Embryonic facial prominence (tissue), 1 donor: Measurements from ENCODE around the gene SLTM.
"Not testable (repeated sequence)": the region's sequence is repeated elsewhere in the genome, so short reads cannot be mapped to it uniquely, and the experiment has no call there.

Source experiments
- DNase-seq: peaks from one replicate; pipeline ENCODE4 v3.0.0-alpha.2; 2016; ENCODE audit errors: extremely low spot score

Gene SLTM

DNA sequence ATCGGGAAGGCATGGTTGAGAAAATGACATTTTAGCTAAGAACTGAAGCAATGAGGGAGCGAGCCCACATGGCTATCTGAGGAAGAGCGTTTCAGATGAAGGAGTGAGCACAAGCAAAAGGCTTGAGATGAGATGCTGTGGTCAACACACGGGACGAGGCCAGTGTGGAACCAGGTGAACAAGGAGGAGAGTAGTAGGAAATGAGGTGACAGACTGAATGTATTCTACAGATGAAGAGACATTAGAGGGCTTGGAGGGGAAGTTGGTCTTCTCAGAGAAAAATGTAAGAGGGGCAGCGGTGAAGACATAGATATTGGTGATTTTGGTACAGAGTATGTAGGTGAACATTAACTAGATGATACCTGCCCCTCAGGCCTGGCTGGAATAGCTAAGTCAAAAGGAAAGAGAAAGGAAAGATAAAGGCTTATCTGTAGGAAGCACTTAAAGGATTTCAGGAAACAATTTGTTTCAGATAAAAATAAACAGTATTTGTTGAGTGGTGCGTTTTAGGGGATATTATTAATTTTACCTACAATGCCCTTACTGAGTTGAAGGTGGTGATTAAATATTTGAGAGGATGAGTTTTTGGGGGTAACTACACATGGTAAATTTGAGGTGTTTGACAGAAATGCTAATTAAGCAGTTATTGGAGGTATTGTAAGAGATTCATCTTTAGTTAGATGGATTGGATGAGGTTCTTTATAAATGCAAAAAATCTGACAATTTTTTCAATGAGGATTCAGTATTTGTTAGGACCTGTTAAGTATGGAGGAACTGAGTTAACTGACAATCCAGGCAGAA lies 57.0 kb downstream of the SLTM start:
- DNase-seq = no peak

DNA sequence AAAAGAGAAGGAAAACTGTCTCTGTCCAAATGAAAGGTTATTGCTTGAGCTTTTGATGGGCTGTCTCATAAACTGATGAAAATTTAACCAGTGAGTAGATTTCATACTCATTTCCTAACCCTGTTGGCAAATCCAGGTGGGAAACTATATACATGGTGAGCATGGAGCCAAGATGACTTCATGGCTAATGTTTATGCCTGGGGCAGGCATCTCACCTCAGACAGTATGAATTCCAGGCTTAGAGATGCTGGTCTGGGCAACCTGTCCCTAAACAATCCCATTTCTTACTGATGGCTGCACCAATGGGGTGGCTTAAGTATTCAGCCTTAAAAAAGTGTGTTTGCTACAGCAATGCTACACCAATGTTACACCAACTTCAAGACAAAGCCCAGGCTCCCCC lies 58.1 kb downstream of the SLTM start:
- DNase-seq = no peak

- DNase-seq = no peak
These were observed 60.2 kb downstream of the SLTM start for GRCh38 chr15:58873267-58873666.

- DNase-seq = no peak
These were observed 63.0 kb downstream of the SLTM start for GRCh38 chr15:58870451-58870850.

- DNase-seq = no peak
These were observed 65.6 kb downstream of the SLTM start for GRCh38 chr15:58867926-58868325.

DNA sequence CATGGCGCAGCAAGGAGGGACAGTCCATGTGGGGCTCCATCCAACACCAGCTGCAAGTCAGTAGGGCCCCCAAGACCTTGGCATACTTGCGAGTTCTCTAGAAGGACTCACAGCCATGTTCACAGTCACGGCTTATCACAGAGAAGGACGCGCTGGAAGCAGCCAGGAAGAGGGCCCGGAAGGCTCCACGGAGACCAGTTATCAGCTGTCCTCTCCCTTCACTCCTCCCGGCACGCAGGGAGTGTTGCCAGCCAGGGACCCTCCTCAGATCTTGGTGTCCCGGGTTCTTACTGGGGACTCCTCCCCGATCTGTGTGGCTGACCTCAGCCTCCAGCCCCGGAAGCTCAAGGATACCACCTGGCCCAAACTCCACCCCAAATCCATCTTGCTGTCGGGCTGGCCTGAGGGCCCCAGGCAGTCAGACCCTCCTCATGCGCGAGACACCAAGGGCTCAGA lies 68.0 kb downstream of the SLTM start:
- DNase-seq = no peak

DNA sequence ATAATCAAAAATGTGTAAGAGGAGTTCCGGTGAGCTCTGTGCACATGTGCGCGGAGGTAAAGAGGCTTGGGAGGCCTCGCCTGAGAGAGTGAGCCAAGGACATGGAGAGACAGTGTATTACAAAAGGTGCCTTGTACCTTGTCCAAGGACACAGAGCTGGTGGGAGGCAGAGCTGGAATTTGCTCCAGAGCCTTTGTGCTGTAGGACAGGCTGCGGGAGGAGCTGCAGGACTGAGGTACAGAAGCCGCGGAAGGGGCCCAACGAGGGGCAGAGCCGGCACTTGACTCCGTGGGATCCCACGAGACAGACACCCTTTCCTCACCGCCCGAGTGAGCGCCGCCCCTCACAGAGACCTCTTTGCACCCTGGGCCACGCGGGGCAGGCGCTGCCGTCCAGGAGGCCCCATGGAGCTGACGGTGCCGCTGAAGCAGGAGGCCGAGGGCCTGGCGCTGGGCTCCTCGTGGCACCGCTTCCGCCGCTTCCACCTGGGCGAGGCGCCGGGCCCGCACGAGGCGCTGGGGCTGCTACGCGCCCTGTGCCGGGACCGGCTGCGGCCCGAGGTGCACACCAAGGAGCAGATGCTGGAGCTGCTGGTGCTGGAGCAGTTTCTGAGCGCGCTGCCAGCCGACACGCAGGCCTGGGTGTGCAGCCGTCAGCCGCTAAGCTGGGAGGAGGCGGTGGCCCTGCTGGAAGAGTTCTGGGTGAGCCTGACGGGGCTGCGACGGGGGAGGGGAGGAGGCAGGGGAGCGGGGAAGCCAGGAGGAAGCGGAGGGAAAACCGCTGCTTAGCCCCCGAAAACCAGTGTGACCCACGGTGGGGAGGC lies 68.7 kb downstream of the SLTM start:
- no peak for DNase-seq

DNA sequence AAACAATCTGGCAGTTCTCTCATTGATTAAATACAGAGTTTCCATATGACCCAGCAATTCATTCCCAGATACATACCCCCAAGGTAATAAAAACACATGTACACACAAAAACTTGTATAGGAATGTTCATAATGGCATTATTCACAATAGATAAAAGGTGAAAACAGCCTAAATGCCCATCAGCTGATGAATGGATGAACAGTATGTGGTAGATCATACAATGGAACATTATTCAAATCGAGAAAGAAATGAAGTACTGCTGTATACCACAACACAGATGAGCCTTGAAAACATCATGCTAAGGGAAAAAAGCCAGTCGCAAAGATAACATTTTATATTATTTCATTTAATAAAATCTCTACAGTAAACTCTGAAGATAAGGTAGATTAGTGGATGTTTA lies 71.2 kb downstream of the SLTM start:
- DNase-seq = no peak

DNA sequence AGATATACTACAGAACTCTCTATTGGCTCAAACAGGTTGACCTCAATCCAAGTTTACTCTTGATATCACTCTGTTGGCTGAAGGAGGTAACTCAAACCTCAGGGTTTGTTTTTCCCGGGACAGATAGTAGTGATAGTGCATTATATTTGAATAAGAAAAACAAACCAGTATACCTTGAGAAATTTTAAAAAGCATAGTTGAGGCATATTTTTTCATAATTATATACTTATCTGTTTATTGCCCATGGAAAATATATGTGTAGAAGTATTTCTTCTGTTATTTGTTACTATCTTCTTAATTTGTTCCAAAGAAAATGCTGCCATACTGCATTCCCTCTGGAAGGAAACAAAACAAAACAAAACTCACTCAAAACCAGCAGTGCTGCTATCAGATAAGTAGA lies 76.9 kb downstream of the SLTM start:
- not testable (repeated sequence) for DNase-seq

GRCh38 chr15:58856086-58856485 lies 77.4 kb downstream of the SLTM start:
- no peak for DNase-seq

DNA sequence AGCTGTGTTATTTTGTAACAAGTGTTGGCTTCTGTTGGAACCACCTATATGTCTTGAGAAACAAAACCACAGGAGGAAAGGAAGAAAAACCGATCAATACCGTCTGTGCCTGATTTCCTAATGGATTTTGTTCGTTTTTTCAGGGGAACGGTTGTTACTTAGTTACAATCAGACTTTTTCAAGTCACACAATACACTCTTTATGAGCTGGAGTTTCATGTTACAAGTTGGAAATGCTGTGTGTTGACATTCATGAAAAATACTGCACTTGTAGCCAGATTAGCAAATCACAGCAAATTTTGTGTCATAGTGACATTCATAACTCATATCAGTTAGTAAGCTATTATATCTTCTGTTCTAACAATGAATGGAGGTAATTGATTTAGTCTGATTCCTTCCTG lies 78.9 kb downstream of the SLTM start:
- no peak for DNase-seq

DNA sequence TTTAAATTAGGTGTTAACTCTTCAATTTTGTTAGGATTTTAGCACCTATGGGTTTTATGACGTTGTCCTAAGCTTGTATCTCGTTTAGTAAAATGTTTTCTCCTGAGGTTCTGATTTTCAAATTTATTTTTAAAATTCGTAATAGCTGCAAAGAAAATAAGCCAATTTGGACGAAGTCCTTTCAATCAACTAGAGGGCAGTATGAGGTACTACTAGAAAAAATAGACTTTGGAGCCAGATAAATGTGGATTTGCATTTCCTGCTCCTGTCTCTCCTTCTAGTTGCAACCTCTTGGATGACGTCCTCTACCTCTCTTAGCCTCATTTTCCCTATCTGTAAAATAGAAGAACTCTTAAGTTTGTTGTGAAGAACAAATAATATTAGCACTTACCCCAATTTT lies 81.1 kb downstream of the SLTM start:
- DNase-seq = no peak

DNA sequence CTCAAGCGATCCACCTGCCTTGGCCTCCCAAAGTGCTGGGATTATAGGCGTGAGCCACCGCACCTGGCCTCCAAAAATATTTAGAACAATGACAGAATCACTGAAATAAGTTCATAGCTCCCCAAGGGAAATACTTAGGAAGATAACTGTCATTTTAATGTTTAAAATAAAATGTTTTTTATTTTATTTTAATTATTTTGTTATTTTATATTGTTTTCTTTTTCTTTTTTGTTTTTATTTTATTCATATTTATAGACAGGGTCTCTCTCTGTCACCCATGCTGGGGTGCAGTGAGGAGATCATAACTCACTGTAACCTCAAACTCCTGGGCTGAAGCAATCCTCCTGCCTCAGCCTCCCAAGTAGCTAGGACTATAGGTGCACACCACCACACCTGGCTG lies 82.3 kb downstream of the SLTM start:
- DNase-seq = not testable (repeated sequence)

- no peak for DNase-seq
These were observed 90.6 kb downstream of the SLTM start for GRCh38 chr15:58842713-58843396.

DNA sequence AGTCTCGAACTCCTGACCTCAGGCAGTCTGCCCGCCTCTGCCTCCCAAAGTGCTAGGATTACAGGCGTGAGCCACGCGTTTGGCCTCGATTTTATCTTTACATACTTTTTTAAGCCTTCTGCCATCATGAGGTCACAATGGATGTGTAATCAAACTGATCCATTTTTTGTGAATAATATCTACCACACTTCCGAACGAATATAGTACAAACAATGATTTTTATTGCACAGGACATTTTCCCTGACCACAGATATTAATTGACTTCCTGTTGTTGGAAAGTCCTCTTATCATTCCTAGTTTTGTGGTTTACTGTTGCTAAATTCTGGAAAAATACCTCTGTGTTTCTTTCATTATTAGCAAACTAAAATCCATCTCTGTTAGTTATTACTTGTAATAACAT lies 93.4 kb downstream of the SLTM start:
- DNase-seq = no peak

DNA sequence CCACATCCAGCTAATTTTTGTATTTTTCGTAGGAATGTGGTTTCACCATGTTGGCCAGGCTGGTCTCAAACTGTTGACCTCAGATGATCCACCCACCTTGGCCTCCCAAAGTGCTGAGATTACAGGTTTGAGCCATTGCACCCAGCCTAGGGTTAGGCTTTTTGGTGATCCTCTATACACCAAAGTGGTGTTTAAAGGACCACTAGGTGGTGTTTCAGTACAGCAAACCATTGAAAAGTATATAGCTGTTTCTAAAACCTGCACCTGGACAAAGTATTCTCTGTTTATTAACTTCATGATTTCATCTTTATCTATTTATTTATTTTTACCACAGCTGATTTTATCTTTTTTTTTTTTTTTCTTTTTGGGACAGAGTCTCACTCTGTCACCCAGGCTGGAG lies 94.0 kb downstream of the SLTM start:
- DNase-seq = no peak

DNA sequence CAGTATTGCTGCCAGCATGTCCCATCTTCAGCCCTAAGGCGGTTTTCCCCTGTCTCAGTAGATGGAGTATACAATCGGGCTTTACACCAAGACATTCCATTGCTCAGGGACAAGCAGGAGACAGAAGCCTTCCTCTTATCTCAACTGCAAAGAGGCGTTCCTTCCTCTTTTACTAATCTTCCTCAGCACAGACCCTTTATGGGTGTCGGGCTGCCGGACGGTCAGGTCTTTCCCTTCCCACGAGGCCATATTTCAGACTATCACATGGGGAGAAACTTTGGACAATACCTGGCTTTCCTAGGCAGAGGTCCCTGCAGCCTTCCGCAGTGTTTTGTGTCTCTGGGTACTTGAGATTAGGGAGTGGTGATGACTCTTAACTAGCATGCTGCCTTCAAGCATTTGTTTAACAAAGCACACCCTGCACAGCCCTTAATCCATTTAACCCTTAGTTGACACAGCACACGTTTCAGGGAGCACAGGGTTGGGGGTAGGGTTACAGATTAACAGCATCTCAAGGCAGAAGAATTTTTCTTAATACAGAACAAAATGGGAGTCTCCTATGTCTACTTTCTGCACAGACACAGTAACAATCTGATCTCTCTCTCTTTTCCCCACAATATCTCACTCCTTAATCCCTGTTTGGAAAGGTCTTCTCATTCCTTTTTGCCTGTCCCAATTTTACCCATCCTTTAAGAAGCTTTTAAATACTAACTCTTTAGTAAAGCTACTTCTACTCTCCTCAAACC lies 99.6 kb downstream of the SLTM start:
- not testable (repeated sequence) for DNase-seq

DNA sequence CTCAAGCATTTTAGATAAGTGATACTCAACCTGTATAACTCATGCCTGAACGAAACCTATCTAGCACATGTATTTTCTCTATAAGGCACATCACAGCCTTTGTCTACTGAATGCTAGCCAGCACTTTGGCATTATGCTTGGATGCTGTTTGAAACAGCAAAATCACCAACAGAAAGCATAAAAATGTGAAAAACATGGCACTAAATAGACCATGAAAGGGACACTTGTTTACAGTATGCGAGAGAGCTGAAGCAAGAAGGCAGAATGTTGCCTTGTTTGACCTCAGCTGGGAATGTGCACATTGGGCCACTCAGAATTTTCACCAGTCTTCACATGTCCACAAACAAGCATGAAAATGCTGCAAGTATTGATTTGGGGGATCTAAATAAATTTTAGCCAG lies 102.9 kb downstream of the SLTM start:
- no peak for DNase-seq
